GM21528 (cell line): ENCODE measurements around the gene SLC8A2.

Experiments used
- ATAC-seq: cut with Tn5 transposase; IDR thresholded peaks from one replicate; pipeline ENCODE4 v1.9.1; 2021; ENCODE audit warnings: mild to moderate bottlenecking, moderate library complexity; ENCODE audit not compliant: unreplicated experiment, low FRiP score

The SLC8A2 gene

DNA sequence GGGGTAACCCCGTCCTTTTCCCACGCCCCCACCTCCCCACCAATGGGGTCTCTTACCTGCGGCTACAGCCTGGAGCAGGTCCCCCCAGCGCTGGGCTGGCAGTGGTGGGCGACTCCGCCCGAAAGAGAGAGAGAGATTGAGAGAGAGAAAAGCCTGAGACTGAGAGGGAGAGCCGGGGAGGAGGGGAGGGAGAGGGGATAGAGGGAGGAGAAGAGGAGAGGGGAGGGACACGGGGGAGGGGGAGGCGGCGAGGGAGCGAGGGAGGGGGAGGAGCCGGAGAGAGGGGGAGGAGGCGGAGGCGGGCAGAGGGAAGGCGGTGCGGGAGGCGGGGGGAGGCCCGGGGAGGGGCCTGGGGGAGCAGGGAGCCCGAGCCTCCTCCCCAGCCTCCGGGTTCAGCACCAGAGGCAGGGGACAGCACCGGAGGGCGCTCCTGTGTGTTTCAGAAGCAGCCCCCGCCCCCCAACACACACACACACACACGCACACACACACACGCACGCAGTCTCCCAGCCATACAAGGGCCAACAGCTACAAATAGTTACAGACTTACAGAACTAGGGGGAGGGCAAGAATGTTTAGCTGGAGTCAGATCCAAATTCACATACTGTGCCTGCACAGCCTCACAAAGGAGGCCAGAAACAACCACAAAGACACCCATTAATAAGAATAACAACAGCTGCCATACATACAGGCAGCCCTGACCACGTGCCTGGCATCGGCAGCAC, at the start of gene SLC8A2:
SLC8A2 (minus strand) TSS at position 161 of the 725 bp plus-strand sequence. CDS start 5,490 bp downstream, outside the sequence.
- ATAC-seq: no peak

DNA sequence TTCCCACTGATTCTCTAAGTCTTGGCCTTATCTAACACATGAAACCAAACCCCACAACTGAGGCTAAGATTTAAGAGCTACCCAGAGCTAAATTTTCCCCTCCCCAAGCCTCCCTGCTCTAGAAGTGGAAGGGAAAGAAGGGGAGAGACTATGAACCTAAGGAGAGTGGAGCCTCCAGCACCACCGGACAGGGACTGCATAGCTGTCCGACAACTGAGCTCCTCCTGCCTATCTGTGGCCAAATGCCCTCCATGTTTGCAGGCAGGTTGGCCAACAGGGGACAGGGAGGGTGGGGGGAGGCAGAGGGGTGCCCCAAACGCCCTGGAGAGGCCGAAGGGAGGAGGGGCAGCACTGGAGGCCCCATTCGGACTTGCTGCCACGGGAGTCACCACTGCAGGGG, 49.1 kb upstream of the SLC8A2 start:
- ATAC-seq: no peak

GRCh38 chr19:47520343-47520806, 48.7 kb upstream of the SLC8A2 start:
- no peak for ATAC-seq

DNA sequence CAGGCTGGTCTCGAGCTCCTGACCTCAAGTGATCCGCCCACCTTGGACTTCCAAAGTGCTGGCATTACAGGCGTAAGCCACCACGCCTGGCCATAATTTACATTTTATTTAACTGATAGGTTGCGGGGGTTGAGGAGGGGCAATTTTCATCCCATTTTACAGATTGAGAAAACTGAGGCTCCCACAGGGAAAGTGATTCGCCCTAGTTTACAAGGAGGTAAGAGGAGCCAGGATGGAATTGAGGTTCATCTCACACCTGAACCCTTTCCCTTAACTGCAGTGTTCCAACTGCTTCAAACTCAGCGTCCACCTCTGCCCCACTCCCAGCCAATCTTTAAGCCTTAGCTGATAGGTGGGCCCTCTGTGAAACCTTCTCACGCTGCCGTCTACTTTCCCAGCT, 47.2 kb upstream of the SLC8A2 start:
- no peak for ATAC-seq

- ATAC-seq: no peak
Observed at GRCh38 chr19:47518139-47518538, 46.4 kb upstream of the SLC8A2 start.

GRCh38 chr19:47514869-47515588, 43.3 kb upstream of the SLC8A2 start, which contains the start of gene NAPA:
TSS of gene NAPA (minus strand) at chr19:47515063. CDS start at chr19:47514940, 123 bp downstream.
- peak; percentile 80 for ATAC-seq

GRCh38 chr19:47514151-47514868, 42.6 kb upstream of the SLC8A2 start:
- peak; percentile 4 for ATAC-seq

GRCh38 chr19:47512948-47513319, 41.2 kb upstream of the SLC8A2 start:
- no peak for ATAC-seq

- ATAC-seq: no peak
Observed at GRCh38 chr19:47512183-47512947, 40.7 kb upstream of the SLC8A2 start.

DNA sequence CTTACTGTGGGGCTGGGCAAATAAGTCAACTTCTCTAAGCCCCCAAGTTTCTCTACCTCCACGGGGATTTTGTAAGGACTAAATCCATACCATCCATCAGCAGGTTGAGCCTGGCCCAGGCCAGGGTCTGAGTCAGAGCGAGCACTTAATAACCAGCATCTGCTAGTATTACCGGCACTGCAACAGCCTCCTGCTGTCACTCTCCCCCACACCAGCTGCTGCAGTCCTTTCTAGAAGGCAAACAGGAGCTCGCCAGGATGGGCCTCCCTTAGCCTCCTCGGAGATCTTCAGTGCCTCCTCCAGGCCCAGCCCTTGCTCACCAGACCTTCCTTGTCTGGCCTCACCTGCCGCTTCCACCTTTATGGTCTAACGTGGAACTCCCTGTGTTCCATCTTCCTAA, 40.0 kb upstream of the SLC8A2 start:
- ATAC-seq: no peak

DNA sequence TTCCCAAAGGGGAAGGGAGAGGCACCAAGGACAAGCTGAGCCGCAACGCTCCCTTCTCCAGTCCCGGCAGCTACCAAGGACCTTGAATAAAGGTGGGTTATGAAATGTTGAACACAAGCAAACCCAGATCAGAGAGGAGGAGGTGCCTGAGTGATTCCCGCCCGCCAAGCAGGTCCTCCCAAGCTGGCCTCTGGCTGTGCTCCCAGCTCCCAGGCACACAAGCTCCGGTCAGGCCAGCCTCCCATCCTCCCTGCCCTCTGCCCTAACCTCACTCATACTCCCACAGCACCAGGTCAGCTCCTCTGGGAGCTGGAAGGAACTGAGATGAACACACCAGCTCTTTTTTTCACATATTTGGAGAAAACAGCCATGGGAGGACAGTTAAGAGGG, 39.4 kb upstream of the SLC8A2 start:
- ATAC-seq: no peak

DNA sequence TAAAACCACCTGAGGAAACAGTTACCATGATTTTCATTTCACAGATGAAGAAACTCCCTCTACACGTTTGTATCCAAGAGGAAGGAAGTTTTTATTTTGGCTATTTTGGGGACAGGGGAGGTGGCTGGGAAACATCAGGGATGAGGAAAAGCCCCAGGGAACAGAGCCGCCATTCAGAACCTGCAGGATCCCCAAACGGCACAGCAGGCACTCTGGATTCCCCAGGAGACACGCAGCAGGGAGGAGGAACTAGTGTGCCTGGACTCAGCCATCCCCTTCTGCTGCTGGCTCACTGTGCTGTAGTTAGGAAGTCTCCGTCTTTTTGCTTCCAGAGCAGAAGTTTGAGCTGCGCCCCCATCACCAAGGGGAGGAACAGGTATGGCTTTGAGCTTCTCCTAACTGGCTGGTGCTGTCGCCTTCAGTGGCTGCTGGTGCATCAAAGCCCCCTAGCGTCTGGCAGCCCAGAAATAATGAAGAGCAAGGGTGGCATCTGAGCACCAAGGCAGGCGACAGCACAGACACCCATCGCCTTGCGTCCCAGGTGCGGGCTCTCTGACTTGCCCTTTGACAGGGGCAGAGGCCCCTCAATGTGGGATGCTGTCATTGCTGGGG, 38.9 kb upstream of the SLC8A2 start:
- no peak for ATAC-seq

DNA sequence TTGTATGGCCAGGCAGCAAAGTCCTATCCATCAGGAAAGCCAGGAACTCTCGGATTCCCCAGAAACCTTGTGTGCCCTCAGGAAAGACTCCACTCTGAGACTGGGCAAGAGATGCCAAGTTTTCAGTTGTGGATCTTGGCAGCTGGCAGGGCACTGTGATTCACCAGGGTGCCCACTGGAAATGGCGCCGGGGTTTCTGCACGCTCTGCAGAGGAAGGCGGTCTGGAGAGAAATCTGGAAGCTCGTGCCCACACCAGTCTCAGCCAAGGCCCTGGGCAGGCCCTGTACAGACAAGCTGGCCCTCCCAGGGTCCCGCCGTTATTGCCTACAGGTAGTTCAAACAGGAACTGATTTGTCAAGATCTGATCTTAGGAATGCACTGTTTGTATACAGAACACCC, 38.3 kb upstream of the SLC8A2 start:
- ATAC-seq: no peak

GRCh38 chr19:47509170-47509847, 37.6 kb upstream of the SLC8A2 start:
- no peak for ATAC-seq

DNA sequence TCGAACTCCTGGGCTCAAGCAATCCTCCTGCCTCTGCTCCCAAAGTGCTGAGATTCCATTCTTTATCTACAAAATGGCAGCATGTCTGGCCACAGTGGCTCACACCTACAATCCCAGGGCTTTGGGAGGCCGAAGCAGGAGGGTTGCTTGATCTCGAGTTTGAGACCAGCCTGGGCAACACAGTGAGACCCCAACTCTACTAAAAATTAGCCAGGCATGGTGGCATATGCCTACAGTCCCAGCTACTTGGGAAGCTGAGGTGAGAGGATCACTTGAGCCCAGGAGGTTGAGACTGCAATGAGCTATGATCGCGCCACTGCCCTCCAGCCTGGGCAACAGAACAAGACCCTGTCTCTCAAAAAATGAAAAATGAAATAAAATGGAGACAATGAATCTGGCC, 37.0 kb upstream of the SLC8A2 start:
- ATAC-seq: no peak

- no peak for ATAC-seq
Observed at GRCh38 chr19:47507924-47508553, 36.3 kb upstream of the SLC8A2 start.

DNA sequence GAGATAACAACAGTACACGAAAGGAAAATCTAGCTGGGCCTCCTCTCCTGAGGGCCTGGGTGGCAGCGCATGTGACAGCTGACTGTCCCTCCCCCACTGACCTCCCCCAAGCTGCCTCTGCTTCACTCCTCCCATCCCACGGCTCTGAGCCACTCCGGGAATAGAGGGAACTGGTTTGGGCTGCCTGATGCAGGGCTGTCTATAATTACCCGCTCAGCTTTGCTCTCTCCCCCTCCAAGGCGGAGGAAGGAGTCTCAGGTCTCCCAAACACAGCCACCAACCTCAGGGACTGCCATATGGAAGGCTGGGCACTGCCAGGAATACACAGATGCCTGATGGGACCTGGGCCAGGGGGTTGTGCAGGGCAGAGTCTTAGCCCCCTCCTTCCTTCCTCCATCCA, 35.3 kb upstream of the SLC8A2 start:
- ATAC-seq: no peak

DNA sequence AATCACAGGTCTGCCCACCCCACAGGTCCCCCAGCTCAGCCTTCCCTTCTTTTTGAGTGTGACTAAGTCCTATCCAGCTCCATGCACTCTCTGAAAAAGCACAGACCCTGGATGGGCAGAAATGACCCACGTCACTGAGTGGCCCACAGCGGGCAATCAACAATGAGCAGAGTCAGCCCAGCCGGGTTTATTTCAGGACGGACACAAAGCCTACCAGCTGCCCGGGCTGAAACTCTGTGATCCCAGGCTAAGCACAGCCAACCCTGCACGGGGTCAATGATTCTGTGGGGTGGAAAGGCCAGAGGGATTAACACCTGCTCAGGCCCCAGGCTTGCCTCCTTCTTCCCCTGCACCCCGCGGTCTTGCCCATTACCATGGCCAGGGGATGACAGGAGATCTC, 34.8 kb upstream of the SLC8A2 start:
- no peak for ATAC-seq

GRCh38 chr19:47505506-47505905, 33.8 kb upstream of the SLC8A2 start:
- ATAC-seq: no peak
